Neural progenitor cell (in vitro differentiated cells): ENCODE results near the gene TM2D3. TPM values are rescaled to one million over a fixed set of nuclear protein-coding genes. Genes with fewer than 3 reads are reported as not detected.

Experiments
- DNase-seq: peaks from one replicate; pipeline ENCODE4 v3.0.0-alpha.2; 2016; ENCODE audit warnings: low spot score
- H2AFZ ChIP-seq: fragments of 200-600 bp; sonication (generic); replicated peaks from 2 replicates; pipeline ENCODE4 v1.6.1; 2016; ENCODE audit warnings: antibody characterized with exemption
- H3F3A ChIP-seq: fragments of 200-600 bp; sonication (generic); 2 replicates; pipeline ENCODE4 v1.6.1; 2016; ENCODE audit warnings: antibody characterized with exemption, low read depth
- H3K27ac ChIP-seq: fragments of 200-600 bp; sonication (generic); 2 replicates; pipeline ENCODE4 v1.5.1; 2016; ENCODE audit warnings: mild to moderate bottlenecking
- H3K27me3 ChIP-seq: fragments of 200-600 bp; sonication (generic); 2 replicates; pipeline ENCODE4 v1.6.1; 2016; ENCODE audit warnings: mild to moderate bottlenecking, moderate library complexity
- H3K36me3 ChIP-seq: fragments of 200-600 bp; sonication (generic); 2 replicates; pipeline ENCODE4 v1.5.1; 2016
- H3K4me1 ChIP-seq: fragments of 200-600 bp; sonication (generic); 2 replicates; pipeline ENCODE4 v1.6.1; 2016; ENCODE audit warnings: mixed run types
- H3K4me2 ChIP-seq: fragments of 200-600 bp; sonication (generic); 2 replicates; pipeline ENCODE4 v1.6.1; 2016
- H3K4me3 ChIP-seq: fragments of 200-600 bp; sonication (generic); 2 replicates; pipeline ENCODE4 v1.5.1; 2016
- H3K79me2 ChIP-seq: fragments of 200-600 bp; sonication (generic); 2 replicates; pipeline ENCODE4 v1.6.1; 2016; ENCODE audit warnings: low read depth
- H3K9ac ChIP-seq: fragments of 200-600 bp; sonication (generic); 2 replicates; pipeline ENCODE4 v1.6.1; 2016
- H3K9me3 ChIP-seq: fragments of 200-600 bp; sonication (generic); 2 replicates; pipeline ENCODE4 v1.5.1; 2016; ENCODE audit warnings: low read depth
- H4K20me1 ChIP-seq: fragments of 200-600 bp; sonication (generic); 2 replicates; pipeline ENCODE4 v1.6.1; 2016; ENCODE audit warnings: low read depth
- H3K27ac Mint-ChIP-seq: 3 replicates; pipeline ENCODE4 v1.8.0; 2021; ENCODE audit warnings: mixed read lengths
- H3K27me3 Mint-ChIP-seq: 2 replicates; pipeline ENCODE4 v1.8.0; 2022; ENCODE audit warnings: low read depth, mild to moderate bottlenecking, inconsistent platforms, moderate library complexity, mixed read lengths; ENCODE audit not compliant: insufficient read depth
- H3K36me3 Mint-ChIP-seq: 3 replicates; pipeline ENCODE4 v1.8.0; 2021; ENCODE audit warnings: mixed read lengths
- H3K4me1 Mint-ChIP-seq: 3 replicates; pipeline ENCODE4 v1.8.0; 2021; ENCODE audit warnings: mixed read lengths
- H3K4me3 Mint-ChIP-seq: 3 replicates; pipeline ENCODE4 v1.8.0; 2021; ENCODE audit warnings: mild to moderate bottlenecking, moderate library complexity, mixed read lengths
- H3K9me3 Mint-ChIP-seq: 3 replicates; pipeline ENCODE4 v1.8.0; 2020; ENCODE audit warnings: mixed read lengths
- EZH2 ChIP-seq: fragments of 200-600 bp; sonication (generic); IDR thresholded peaks from 2 replicates; pipeline ENCODE4 v1.6.1; 2017; ENCODE audit warnings: antibody characterized with exemption, mild to moderate bottlenecking, moderate library complexity
- EZH2phosphoT487 ChIP-seq: fragments of 200-600 bp; sonication (generic); IDR thresholded peaks from 2 replicates; pipeline ENCODE4 v1.6.1; 2017; ENCODE audit warnings: antibody characterized with exemption
- total RNA-seq: library from RNA; depleted of rRNA; stranded (reverse); fragments of >200 nt; gene quantifications from 2 replicates; pipeline ENCODE4 v1.2.3, GENCODE V29; 2015; ENCODE audit warnings: low replicate concordance
- TF ChIP-seq, protein P1 (sequence below): fragments of 200-600 bp; sonication (generic); IDR thresholded peaks from 2 replicates; pipeline ENCODE4 v1.5.1; 2017; ENCODE audit warnings: antibody characterized with exemption, mild to moderate bottlenecking

The TM2D3 gene
- total RNA-seq, 1 donor from 2014 or later = 58.4 TPM

DNA sequence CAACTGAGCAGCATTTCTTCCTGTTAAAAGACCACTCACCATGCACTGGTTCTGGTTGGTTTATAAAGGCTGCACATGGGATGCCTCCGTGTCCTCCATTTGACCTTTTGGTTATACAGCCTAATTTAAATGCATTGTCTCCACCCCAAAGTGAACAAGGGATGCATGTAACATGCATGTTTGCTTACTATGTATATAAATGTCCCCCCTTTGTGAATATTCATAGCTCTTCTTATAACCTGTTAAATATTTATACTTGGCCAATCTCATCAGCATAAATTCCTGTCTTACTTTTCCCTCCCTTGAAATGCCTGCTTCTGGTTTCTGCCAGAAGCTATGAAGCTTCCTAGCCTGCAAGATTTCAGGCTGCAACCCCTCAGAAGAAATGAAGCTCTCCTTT lies 44.6 kb upstream of the TM2D3 start:
- no peak overlapping the region for H3K4me3 ChIP-seq
- Mint-ChIP-seq H3K9me3 (no peaks in the 10 kb centered on the region), H3K4me1 (no peaks in the 10 kb centered on the region), H3K36me3 (peaks cover 35% of the 10 kb centered on the region), H3K4me3 (no peak overlapping the region), H3K27me3 (peaks cover 4% of the 10 kb centered on the region), H3K27ac (no peak overlapping the region)
- no peaks in the 10 kb centered on the region for H3F3A ChIP-seq
- DNase-seq = no peak
- no peaks in the 10 kb centered on the region for H4K20me1 ChIP-seq
- no peaks in the 10 kb centered on the region for H3K9me3 ChIP-seq
- no peak overlapping the region for H3K27ac ChIP-seq
- TF ChIP-seq, protein P1, sequence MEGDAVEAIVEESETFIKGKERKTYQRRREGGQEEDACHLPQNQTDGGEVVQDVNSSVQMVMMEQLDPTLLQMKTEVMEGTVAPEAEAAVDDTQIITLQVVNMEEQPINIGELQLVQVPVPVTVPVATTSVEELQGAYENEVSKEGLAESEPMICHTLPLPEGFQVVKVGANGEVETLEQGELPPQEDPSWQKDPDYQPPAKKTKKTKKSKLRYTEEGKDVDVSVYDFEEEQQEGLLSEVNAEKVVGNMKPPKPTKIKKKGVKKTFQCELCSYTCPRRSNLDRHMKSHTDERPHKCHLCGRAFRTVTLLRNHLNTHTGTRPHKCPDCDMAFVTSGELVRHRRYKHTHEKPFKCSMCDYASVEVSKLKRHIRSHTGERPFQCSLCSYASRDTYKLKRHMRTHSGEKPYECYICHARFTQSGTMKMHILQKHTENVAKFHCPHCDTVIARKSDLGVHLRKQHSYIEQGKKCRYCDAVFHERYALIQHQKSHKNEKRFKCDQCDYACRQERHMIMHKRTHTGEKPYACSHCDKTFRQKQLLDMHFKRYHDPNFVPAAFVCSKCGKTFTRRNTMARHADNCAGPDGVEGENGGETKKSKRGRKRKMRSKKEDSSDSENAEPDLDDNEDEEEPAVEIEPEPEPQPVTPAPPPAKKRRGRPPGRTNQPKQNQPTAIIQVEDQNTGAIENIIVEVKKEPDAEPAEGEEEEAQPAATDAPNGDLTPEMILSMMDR = no peak
- TF ChIP-seq EZH2 (no peak), EZH2phosphoT487 (no peak)
- no peaks in the 10 kb centered on the region for H3K4me1 ChIP-seq
- no peaks in the 10 kb centered on the region for H3K27me3 ChIP-seq
- no peak overlapping the region for H3K9ac ChIP-seq
- no peaks in the 10 kb centered on the region for H3K79me2 ChIP-seq
- peaks cover 5% of the 10 kb centered on the region for H3K36me3 ChIP-seq
- H3K4me2 ChIP-seq = no peak overlapping the region
- no peak overlapping the region for H2AFZ ChIP-seq

DNA sequence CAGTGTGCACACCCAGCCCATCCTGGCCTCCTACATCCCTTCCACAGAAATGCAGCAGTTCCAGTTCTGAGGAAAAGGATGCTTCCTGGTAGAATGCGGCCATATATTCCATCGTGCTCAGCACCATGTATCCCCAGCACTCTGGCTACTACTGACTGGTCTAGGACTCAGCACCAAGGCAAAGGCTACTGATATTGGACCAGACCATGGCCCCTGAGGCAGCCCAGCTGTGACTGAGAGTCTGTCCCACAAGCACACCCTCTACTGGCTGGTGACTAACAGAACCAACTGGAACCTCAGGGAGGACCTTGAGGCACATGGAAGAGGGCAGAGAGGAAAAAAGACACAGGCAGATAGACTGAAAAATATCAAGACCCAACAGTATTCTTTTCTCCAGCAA lies 42.1 kb upstream of the TM2D3 start:
- H3K4me2 ChIP-seq = no peak overlapping the region
- no peak overlapping the region for H3K27ac Mint-ChIP-seq
- H3K27me3 Mint-ChIP-seq = peaks cover 7% of the 10 kb centered on the region
- DNase-seq = no peak
- peaks cover 26% of the 10 kb centered on the region for H3K36me3 Mint-ChIP-seq
- H3K9me3 Mint-ChIP-seq = no peaks in the 10 kb centered on the region
- H3K4me3 ChIP-seq = no peak overlapping the region
- no peak for TF ChIP-seq EZH2
- TF ChIP-seq EZH2phosphoT487 = no peak
- TF ChIP-seq, protein P1 = peak; percentile 13
- H3K36me3 ChIP-seq = peaks cover 5% of the 10 kb centered on the region
- no peaks in the 10 kb centered on the region for H3K4me1 ChIP-seq
- no peaks in the 10 kb centered on the region for H4K20me1 ChIP-seq
- H3K9me3 ChIP-seq = no peaks in the 10 kb centered on the region
- H3K4me1 Mint-ChIP-seq = no peaks in the 10 kb centered on the region
- no peak overlapping the region for H3K4me3 Mint-ChIP-seq
- H3K79me2 ChIP-seq = no peaks in the 10 kb centered on the region
- H3F3A ChIP-seq = no peaks in the 10 kb centered on the region
- H2AFZ ChIP-seq = no peak overlapping the region
- H3K27me3 ChIP-seq = no peaks in the 10 kb centered on the region
- no peak overlapping the region for H3K27ac ChIP-seq
- no peak overlapping the region for H3K9ac ChIP-seq

DNA sequence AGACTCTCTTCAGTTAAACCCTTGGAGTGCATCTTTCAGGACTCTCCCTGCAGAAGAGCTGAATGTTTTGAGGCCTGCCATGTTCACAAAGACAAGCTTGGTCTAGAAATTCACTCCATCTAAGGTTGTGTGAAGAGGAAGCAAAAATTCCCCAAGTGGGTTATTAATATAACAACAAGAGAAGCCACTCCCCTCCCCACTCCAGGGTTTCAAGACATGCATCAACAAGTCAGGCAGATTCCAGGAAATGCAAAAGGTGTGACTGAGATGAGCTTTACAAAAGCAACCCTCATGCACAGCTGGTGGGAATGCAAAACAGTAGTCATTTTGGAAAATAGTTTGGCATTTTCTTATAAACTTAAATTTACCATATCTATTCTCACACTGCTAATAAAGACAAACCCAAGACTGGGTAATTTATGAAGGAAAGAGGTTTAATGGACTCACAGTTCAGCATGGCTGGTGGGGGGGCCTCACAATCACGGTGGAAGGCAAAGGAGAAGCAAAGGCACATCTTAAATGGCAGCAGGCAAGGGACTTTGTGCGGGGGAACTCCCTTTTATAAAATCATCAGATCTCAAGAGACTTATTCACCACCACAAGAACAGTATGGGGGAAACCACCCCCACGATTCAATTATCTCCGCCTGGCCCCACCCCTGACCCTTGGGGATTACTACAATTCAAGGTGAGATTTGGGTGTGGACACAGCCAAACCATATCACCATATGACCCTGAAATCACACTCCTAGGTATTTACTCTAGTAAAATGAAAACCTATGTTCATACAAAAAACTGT lies 40.8 kb upstream of the TM2D3 start:
- Mint-ChIP-seq H3K27ac (no peak overlapping the region), H3K4me1 (no peaks in the 10 kb centered on the region), H3K4me3 (no peak overlapping the region)

More for the DNA sequence above, 40.8 kb upstream of the TM2D3 start:
- Histone ChIP-seq H2AFZ (no peak overlapping the region), H4K20me1 (no peaks in the 10 kb centered on the region), H3K9me3 (no peaks in the 10 kb centered on the region), H3K9ac (no peak overlapping the region), H3K36me3 (peaks cover 5% of the 10 kb centered on the region), H3F3A (no peaks in the 10 kb centered on the region), H3K27ac (no peak overlapping the region), H3K4me1 (no peaks in the 10 kb centered on the region), H3K4me3 (no peak overlapping the region), H3K27me3 (no peaks in the 10 kb centered on the region), H3K79me2 (no peaks in the 10 kb centered on the region), H3K4me2 (no peak overlapping the region)
- Mint-ChIP-seq H3K9me3 (no peaks in the 10 kb centered on the region), H3K36me3 (peaks cover 26% of the 10 kb centered on the region), H3K27me3 (peaks cover 7% of the 10 kb centered on the region)
- no peak for TF ChIP-seq EZH2
- TF ChIP-seq, protein P1 = no peak
- TF ChIP-seq EZH2phosphoT487 = no peak
- no peak for DNase-seq
